Ishikawa (cell line): ENCODE data around the gene PSAP.
A peak's percentile ranks its signal among the peaks of the same experiment; 100 is the strongest.

ENCODE experiments used
- CEBPB ChIP-seq: IDR thresholded peaks from 2 replicates; pipeline ENCODE4 v1.6.1; 2012
- CREB1 ChIP-seq: IDR thresholded peaks from 2 replicates; pipeline ENCODE4 v1.6.1; 2012; ENCODE audit warnings: low read depth
- EGR1 ChIP-seq: IDR thresholded peaks from 2 replicates; pipeline ENCODE4 v1.6.1; 2012
- EP300 ChIP-seq: IDR thresholded peaks from 2 replicates; pipeline ENCODE4 v1.6.1; 2012; ENCODE audit warnings: borderline replicate concordance
- FOXM1 ChIP-seq: IDR thresholded peaks from 2 replicates; pipeline ENCODE4 v1.6.1; 2012; ENCODE audit warnings: low read depth, borderline replicate concordance
- NFIC ChIP-seq: IDR thresholded peaks from 2 replicates; pipeline ENCODE4 v1.6.1; 2012
- RAD21 ChIP-seq: IDR thresholded peaks from 2 replicates; pipeline ENCODE4 v1.6.1; 2012; ENCODE audit warnings: low read depth
- TAF1 ChIP-seq: IDR thresholded peaks from 2 replicates; pipeline ENCODE4 v1.6.1; 2012; ENCODE audit warnings: low read depth, mild to moderate bottlenecking
- TCF12 ChIP-seq: IDR thresholded peaks from 2 replicates; pipeline ENCODE4 v1.6.1; 2012; ENCODE audit warnings: low read depth
- TEAD4 ChIP-seq: IDR thresholded peaks from 2 replicates; pipeline ENCODE4 v1.6.1; 2012
- YY1 ChIP-seq: IDR thresholded peaks from 2 replicates; pipeline ENCODE4 v1.6.1; 2012; ENCODE audit warnings: low read depth
- ZBTB7A ChIP-seq: IDR thresholded peaks from 2 replicates; pipeline ENCODE4 v1.6.1; 2012; ENCODE audit warnings: low read depth
- TF ChIP-seq, protein P1 (sequence below): IDR thresholded peaks from 2 replicates; pipeline ENCODE4 v1.6.1; 2012
- TF ChIP-seq, protein P2 (sequence below): IDR thresholded peaks from 2 replicates; pipeline ENCODE4 v1.6.1; 2012
- TF ChIP-seq, protein P3 (sequence below): IDR thresholded peaks from 2 replicates; pipeline ENCODE4 v1.6.1; 2012; ENCODE audit warnings: low read depth, mild to moderate bottlenecking

The PSAP gene

DNA sequence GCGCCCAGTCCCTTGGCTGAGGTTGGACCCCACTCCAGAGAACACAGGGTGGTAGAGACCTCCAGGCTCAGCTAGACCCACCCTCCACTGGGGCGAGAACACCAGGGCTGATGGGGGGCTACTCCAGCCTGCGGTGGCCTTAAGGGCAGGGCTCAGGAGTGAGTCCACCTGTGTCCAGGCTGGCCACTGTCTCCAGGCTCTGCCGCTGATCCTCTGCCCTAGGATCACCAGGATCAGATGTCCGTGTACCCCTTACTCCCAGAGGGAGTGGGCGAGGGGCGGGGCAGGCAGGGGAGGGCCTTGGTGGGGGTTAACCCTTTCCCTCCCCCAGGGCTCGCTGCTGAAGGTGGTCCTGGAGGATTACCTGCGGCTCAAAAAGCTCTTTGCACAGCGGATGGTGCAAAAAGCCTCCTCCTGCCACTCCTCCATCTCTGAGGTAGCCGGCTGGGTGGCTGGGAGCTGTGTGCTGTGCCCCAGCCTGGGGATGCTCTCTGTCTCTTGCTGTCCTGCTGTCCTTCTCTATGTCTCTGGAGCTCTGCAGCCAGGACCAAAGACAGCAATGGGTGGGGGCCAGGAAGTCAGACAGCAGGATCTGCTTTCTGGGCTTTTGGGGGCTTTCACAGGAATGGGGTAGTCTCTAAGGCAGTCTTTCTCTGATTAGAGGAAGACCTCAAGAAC is 38.0 kb downstream of the PSAP start:
- TF ChIP-seq FOXM1 (no peak), ZBTB7A (0 out of 2 replicates have a peak, but pooled peaks have one; percentile 24)

DNA sequence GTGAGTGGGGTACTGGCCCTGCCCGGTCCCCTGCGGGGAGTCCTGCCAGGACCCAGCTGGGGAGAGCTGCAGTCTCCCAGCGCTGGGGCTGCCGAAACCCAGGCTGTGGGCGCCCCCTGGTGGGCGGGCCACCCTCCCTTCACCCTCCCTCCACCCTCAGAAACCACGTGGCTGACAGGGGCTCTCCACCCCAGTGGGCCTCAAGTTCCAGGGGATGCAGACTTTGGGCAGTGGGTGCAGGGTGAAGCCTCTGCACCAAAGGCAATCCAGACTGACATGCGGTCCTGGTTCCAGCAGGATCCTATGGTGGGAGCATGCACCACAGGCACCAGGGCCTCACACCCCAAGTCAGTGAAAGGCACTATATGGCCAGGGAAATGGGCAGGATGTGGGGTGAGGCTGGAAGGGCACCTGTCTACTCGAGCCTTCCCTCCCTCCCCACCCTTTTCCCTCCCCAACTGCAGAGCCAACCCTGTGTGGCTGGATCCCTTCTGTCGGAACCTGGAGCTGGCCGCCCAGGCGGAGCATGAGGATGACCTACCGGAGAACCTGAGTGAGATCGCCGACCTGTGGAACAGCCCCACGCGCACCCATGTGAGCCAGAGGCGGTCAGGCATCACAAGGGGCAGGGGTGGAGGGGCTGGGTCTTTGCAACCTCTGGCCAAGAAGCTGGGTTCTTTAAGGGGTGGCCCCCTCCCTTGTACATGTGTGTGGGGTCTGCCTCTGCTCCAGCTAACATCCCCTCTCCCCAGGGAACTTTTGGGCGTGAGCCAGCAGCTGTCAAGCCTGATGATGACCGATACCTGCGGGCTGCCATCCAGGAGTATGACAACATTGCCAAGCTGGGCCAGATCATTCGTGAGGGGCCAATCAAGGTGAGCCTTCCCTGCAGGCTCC is 38.8 kb downstream of the PSAP start:
- TF ChIP-seq RAD21: peak; percentile 81
- TF ChIP-seq TEAD4: 0 out of 2 replicates have a peak, but pooled peaks have one; percentile 39
- TF ChIP-seq, protein P1, sequence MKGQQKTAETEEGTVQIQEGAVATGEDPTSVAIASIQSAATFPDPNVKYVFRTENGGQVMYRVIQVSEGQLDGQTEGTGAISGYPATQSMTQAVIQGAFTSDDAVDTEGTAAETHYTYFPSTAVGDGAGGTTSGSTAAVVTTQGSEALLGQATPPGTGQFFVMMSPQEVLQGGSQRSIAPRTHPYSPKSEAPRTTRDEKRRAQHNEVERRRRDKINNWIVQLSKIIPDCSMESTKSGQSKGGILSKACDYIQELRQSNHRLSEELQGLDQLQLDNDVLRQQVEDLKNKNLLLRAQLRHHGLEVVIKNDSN: peak; percentile 81
- TF ChIP-seq EP300: peak; percentile 46; the same call in 1 of the 2 replicates
- TF ChIP-seq YY1: no peak
- no peak for TF ChIP-seq EGR1
- peak; percentile 62 for TF ChIP-seq TCF12
- TF ChIP-seq, protein P2, sequence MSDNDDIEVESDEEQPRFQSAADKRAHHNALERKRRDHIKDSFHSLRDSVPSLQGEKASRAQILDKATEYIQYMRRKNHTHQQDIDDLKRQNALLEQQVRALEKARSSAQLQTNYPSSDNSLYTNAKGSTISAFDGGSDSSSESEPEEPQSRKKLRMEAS: peak; percentile 79
- peak; percentile 73; the same call in 1 of the 2 replicates for TF ChIP-seq ZBTB7A
- TF ChIP-seq CEBPB: 0 out of 2 replicates have a peak, but pooled peaks have one; percentile 18
- TF ChIP-seq, protein P3, sequence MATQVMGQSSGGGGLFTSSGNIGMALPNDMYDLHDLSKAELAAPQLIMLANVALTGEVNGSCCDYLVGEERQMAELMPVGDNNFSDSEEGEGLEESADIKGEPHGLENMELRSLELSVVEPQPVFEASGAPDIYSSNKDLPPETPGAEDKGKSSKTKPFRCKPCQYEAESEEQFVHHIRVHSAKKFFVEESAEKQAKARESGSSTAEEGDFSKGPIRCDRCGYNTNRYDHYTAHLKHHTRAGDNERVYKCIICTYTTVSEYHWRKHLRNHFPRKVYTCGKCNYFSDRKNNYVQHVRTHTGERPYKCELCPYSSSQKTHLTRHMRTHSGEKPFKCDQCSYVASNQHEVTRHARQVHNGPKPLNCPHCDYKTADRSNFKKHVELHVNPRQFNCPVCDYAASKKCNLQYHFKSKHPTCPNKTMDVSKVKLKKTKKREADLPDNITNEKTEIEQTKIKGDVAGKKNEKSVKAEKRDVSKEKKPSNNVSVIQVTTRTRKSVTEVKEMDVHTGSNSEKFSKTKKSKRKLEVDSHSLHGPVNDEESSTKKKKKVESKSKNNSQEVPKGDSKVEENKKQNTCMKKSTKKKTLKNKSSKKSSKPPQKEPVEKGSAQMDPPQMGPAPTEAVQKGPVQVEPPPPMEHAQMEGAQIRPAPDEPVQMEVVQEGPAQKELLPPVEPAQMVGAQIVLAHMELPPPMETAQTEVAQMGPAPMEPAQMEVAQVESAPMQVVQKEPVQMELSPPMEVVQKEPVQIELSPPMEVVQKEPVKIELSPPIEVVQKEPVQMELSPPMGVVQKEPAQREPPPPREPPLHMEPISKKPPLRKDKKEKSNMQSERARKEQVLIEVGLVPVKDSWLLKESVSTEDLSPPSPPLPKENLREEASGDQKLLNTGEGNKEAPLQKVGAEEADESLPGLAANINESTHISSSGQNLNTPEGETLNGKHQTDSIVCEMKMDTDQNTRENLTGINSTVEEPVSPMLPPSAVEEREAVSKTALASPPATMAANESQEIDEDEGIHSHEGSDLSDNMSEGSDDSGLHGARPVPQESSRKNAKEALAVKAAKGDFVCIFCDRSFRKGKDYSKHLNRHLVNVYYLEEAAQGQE: no peak
- TF ChIP-seq NFIC: peak; percentile 99

DNA sequence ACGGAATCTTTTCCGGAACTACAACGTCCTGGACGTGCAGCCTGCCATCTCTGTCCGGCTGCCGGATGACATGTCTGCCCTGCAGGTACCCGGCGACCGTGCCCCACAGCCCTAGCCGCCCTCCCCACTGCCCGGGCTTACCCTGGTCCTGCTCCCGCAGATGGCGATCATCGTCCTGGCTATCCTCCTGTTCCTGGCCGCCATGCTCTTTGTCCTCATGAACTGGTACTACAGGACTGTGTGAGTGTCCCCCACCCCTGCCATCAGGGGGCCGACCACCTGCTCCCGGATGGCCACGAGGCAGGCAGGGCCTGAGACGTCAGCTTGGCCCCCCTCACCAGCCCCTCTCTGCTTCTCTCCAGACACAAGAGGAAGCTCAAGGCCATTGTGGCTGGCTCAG is 39.7 kb downstream of the PSAP start:
- TF ChIP-seq YY1: no peak
- TF ChIP-seq EP300: no peak
- TF ChIP-seq EGR1: no peak
- no peak for TF ChIP-seq TAF1
- no peak for TF ChIP-seq CEBPB
- no peak for TF ChIP-seq TCF12
- TF ChIP-seq, protein P3: no peak
- TF ChIP-seq FOXM1: no peak
- no peak for TF ChIP-seq TEAD4
- no peak for TF ChIP-seq RAD21
- no peak for TF ChIP-seq ZBTB7A
- TF ChIP-seq CREB1: no peak
- TF ChIP-seq, protein P2: no peak
- TF ChIP-seq NFIC: no peak
- TF ChIP-seq, protein P1: no peak

DNA sequence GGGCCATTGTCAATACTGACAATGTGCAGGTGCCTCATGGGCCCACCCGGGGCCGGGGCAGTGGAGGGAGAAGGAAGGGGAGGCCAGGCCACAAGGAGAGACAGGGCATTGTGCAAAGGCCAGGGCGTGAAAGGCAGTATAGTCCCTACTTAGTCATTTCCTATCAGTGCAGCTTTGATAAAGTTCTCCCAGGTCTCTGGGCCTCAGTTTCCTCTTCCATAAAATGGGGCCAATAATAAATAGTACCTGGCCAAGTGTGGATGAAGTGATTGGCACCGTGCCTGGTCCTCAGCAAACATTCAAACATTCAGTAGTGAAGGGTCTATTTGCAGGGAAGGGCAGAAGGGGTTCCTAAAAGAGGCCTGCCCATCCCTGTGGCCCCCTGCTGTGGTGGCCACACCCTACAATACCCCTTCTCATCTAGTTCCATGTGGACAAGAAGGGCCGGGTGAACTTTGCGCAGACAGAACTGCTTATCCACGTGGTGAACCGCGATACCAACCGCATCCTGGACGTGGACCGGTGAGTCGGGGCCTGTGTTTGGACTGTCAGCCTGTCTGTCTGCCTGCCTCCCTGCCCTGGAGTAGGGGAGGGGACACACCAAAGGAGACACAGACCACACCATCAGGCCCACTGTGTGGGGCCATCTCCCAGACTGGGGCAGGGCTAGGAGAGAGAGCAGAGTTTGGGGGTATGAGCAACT is 40.9 kb downstream of the PSAP start:
- TF ChIP-seq CEBPB: no peak
- TF ChIP-seq NFIC: no peak

DNA sequence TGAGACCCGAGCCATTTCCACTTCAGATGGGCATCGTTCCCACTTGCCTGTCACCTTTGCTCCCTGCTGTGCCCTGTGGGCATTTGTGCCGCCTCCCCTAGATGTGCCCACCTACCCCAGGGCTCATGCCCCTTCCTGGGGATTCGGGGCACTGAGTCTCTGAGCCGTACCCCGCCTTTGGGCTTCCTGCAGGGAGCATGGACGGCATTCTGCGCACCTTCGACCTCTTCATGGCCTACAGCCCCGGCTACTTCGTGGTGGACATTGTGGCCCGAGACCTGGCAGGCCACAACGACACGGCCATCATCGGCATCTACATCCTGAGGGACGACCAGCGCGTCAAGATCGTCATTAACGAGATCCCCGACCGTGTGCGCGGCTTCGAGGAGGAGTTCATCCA is 41.4 kb downstream of the PSAP start:
- TF ChIP-seq TAF1 (no peak), YY1 (no peak), CEBPB (no peak), CREB1 (no peak), TEAD4 (no peak), EGR1 (no peak), FOXM1 (no peak), NFIC (no peak), ZBTB7A (no peak), EP300 (no peak), TCF12 (no peak), RAD21 (no peak)
- TF ChIP-seq, protein P3: no peak
- TF ChIP-seq, protein P1: no peak
- TF ChIP-seq, protein P2: no peak
